ENCODE data around the gene KCNN2. TPM values are rescaled to one million over a fixed set of nuclear protein-coding genes. Genes with fewer than 3 reads are reported as not detected.

Gene KCNN2
- total RNA-seq, 4 donors from 2014 or later = 0.16 to 0.93 (median 0.25) TPM; not detected in 1

- H3K27me3 ChIP-seq = no peaks in the 10 kb centered on the region
- no peak for DNase-seq
- TF ChIP-seq CTCF (IDR thresholded peaks at IDR 0.05 in 4 of 5, conservative IDR thresholded peaks at IDR 0.05 in 1 of 5) = no peak
- TF ChIP-seq POLR2A (IDR thresholded peaks at IDR 0.05) = no peak
- in situ Hi-C loops (cut with MboI; ENCODE audit: low sequenced_read_pairs in 4 of 4) = no loop called here
- H3K9me3 ChIP-seq = peaks cover 0 to 2% (median 0%) of the 10 kb centered on the region in 3 donors
- ATAC-seq = no peak
- intact Hi-C loops (cut with DNase I; ENCODE audit: low total_unique reads) = no loop called here
- H3K4me3 ChIP-seq = no peak overlapping the region
- H3K27ac ChIP-seq = no peak overlapping the region
- H3K4me1 ChIP-seq = no peaks in the 10 kb centered on the region
- H3K36me3 ChIP-seq = no peaks in the 10 kb centered on the region
These were observed 31.3 kb downstream of the KCNN2 start for GRCh38 chr5:114393159-114393558.

GRCh38 chr5:114402206-114402605 is 40.3 kb downstream of the KCNN2 start:
- TF ChIP-seq POLR2A (IDR thresholded peaks at IDR 0.05) = no peak
- no peak for TF ChIP-seq CTCF (IDR thresholded peaks at IDR 0.05 in 4 of 5, conservative IDR thresholded peaks at IDR 0.05 in 1 of 5)
- Histone ChIP-seq H3K9me3 (peaks cover 0 to 4% (median 0%) of the 10 kb centered on the region in 3 donors), H3K27me3 (no peaks in the 10 kb centered on the region), H3K36me3 (no peaks in the 10 kb centered on the region), H3K27ac (no peak overlapping the region), H3K4me1 (no peaks in the 10 kb centered on the region), H3K4me3 (no peak overlapping the region)
- DNase-seq (no peak), ATAC-seq (no peak)
- in situ Hi-C loops (cut with MboI; ENCODE audit: low sequenced_read_pairs in 4 of 4) (no loop called here), intact Hi-C loops (cut with DNase I; ENCODE audit: low total_unique reads) (no loop called here)

GRCh38 chr5:114407783-114408182 is 45.9 kb downstream of the KCNN2 start:
- in situ Hi-C loops (cut with MboI; ENCODE audit: low sequenced_read_pairs in 4 of 4) = no loop called here
- Histone ChIP-seq H3K27me3 (no peaks in the 10 kb centered on the region), H3K4me1 (no peaks in the 10 kb centered on the region), H3K9me3 (no peaks in the 10 kb centered on the region), H3K4me3 (no peak overlapping the region), H3K27ac (no peak overlapping the region), H3K36me3 (no peaks in the 10 kb centered on the region)
- intact Hi-C loops (cut with DNase I; ENCODE audit: low total_unique reads) = no loop called here
- no peak for ATAC-seq
- no peak for TF ChIP-seq POLR2A (IDR thresholded peaks at IDR 0.05)
- no peak for TF ChIP-seq CTCF (IDR thresholded peaks at IDR 0.05 in 4 of 5, conservative IDR thresholded peaks at IDR 0.05 in 1 of 5)
- no peak for DNase-seq

- no peaks in the 10 kb centered on the region for H3K36me3 ChIP-seq
- no peak overlapping the region for H3K27ac ChIP-seq
- H3K4me3 ChIP-seq = no peak overlapping the region
- in situ Hi-C loops (cut with MboI; ENCODE audit: low sequenced_read_pairs in 4 of 4) (no loop called here), intact Hi-C loops (cut with DNase I; ENCODE audit: low total_unique reads) (no loop called here)
- H3K9me3 ChIP-seq = no peaks in the 10 kb centered on the region
- TF ChIP-seq CTCF (IDR thresholded peaks at IDR 0.05 in 4 of 5, conservative IDR thresholded peaks at IDR 0.05 in 1 of 5) (no peak), POLR2A (IDR thresholded peaks at IDR 0.05) (no peak)
- H3K27me3 ChIP-seq = no peaks in the 10 kb centered on the region
- DNase-seq (no peak), ATAC-seq (no peak)
- no peaks in the 10 kb centered on the region for H3K4me1 ChIP-seq
These were observed 47.0 kb downstream of the KCNN2 start for GRCh38 chr5:114408847-114409246.

- H3K4me1 ChIP-seq = no peaks in the 10 kb centered on the region
- H3K36me3 ChIP-seq = no peaks in the 10 kb centered on the region
- H3K27ac ChIP-seq = no peak overlapping the region
- no peaks in the 10 kb centered on the region for H3K9me3 ChIP-seq
- intact Hi-C loops (cut with DNase I; ENCODE audit: low total_unique reads) (no loop called here), in situ Hi-C loops (cut with MboI; ENCODE audit: low sequenced_read_pairs in 4 of 4) (no loop called here)
- H3K27me3 ChIP-seq = no peaks in the 10 kb centered on the region
- H3K4me3 ChIP-seq = no peak overlapping the region
- DNase-seq (no peak), ATAC-seq (no peak)
- no peak for TF ChIP-seq POLR2A (IDR thresholded peaks at IDR 0.05)
- TF ChIP-seq CTCF (IDR thresholded peaks at IDR 0.05 in 4 of 5, conservative IDR thresholded peaks at IDR 0.05 in 1 of 5) = no peak
These were observed 49.6 kb downstream of the KCNN2 start for GRCh38 chr5:114411380-114411931.
